ENCODE data around the gene TUSC2. TPM values are rescaled to one million over a fixed set of nuclear protein-coding genes. Genes with fewer than 3 reads are reported as not detected.

The TUSC2 gene
- total RNA-seq, 1 donor from 2014 or later: 11.8 TPM

GRCh38 chr3:50340448-50341329 is 12.7 kb upstream of the TUSC2 start, which contains the start of gene RASSF1:
TSS of gene RASSF1 (minus strand) at chr3:50340836. CDS start at chr3:50340805, 31 bp downstream.
- H3K36me3 ChIP-seq: no peaks in the 10 kb centered on the region
- TF ChIP-seq CTCF (IDR thresholded peaks at IDR 0.05) (no peak), POLR2A (IDR thresholded peaks at IDR 0.05) (peak in 1 of 2 donors; percentile 69), POLR2AphosphoS5 (IDR thresholded peaks at IDR 0.05; ENCODE audit: insufficient read depth in 1 of 2, low read depth in 1 of 2) (peak; percentile 11 to 79)
- intact Hi-C loops (cut with DNase I): no loop called here
- no peaks in the 10 kb centered on the region for H3K27me3 ChIP-seq
- peaks cover 61% of the 10 kb centered on the region for H3K4me1 ChIP-seq
- H3K4me3 ChIP-seq: peak within 1 kb of the TSS; percentile 51 to 60
- H3K27ac ChIP-seq: peak within 1 kb of the TSS; percentile 99
- DNase-seq (ENCODE audit: extremely low spot score in 2 of 2): no peak
- H3K9me3 ChIP-seq: no peaks in the 10 kb centered on the region

DNA sequence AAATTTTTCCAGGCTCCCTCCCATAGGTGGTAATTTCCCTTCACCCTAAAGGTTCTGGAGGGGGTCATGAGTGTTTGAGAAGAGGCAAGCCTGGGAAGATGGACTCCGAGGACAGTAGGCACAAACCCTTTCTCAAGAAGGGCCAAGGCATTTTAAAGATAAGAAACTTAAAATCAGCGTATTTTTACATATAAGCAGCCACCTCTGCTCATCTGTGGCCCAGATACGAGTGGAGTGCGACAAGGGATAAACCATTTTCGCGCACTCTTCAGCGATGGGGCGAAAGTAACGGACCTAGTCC is 12.1 kb upstream of the TUSC2 start:
- intact Hi-C loops (cut with DNase I): no loop called here
- TF ChIP-seq CTCF (IDR thresholded peaks at IDR 0.05): no peak
- no peak for TF ChIP-seq POLR2A (IDR thresholded peaks at IDR 0.05)
- H3K27ac ChIP-seq: peak overlapping the region; percentile 99
- peak overlapping the region; percentile 51 to 60 for H3K4me3 ChIP-seq
- H3K27me3 ChIP-seq: no peaks in the 10 kb centered on the region
- H3K9me3 ChIP-seq: no peaks in the 10 kb centered on the region
- no peak for DNase-seq (ENCODE audit: extremely low spot score in 2 of 2)
- no peaks in the 10 kb centered on the region for H3K36me3 ChIP-seq
- H3K4me1 ChIP-seq: peaks cover 61% of the 10 kb centered on the region

- peak overlapping the region; percentile 99 for H3K27ac ChIP-seq
- H3K4me3 ChIP-seq: peak overlapping the region; percentile 51 to 60
- intact Hi-C loops (cut with DNase I): no loop called here
- no peaks in the 10 kb centered on the region for H3K9me3 ChIP-seq
- H3K4me1 ChIP-seq: peaks cover 64% of the 10 kb centered on the region
- no peak for DNase-seq (ENCODE audit: extremely low spot score in 2 of 2)
- H3K36me3 ChIP-seq: no peaks in the 10 kb centered on the region
- H3K27me3 ChIP-seq: no peaks in the 10 kb centered on the region
- no peak for TF ChIP-seq POLR2AphosphoS5 (IDR thresholded peaks at IDR 0.05; ENCODE audit: insufficient read depth in 1 of 2, low read depth in 1 of 2)
Measured at GRCh38 chr3:50339485-50340146, 11.6 kb upstream of the TUSC2 start.

DNA sequence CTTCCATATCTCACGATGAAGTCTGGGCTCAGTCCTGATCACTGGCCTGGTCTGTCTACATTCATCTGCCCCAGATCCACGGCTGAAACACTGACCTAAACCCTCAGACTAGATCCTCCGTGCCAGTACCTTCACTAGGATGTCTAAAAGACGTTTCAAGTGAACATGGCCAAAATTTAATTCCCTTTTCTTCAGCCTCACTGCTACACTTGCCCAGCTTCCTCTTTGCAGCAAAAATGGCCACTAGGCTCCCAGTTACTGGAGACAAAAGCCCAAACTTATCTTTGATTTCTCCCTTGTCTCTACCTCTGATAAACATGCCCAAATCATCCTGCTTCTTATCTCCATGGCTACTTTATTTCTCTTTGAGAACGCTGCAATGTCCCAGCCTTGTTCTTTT is 10.9 kb upstream of the TUSC2 start:
- no peaks in the 10 kb centered on the region for H3K36me3 ChIP-seq
- no peaks in the 10 kb centered on the region for H3K27me3 ChIP-seq
- peak overlapping the region; percentile 99 for H3K27ac ChIP-seq
- H3K4me3 ChIP-seq: peak overlapping the region in 1 of 2 donors; percentile 92
- intact Hi-C loops (cut with DNase I): no loop called here
- DNase-seq (ENCODE audit: extremely low spot score in 2 of 2): no peak
- H3K9me3 ChIP-seq: no peaks in the 10 kb centered on the region
- no peak for TF ChIP-seq POLR2A (IDR thresholded peaks at IDR 0.05)
- no peak for TF ChIP-seq CTCF (IDR thresholded peaks at IDR 0.05)
- TF ChIP-seq POLR2AphosphoS5 (IDR thresholded peaks at IDR 0.05; ENCODE audit: insufficient read depth in 1 of 2, low read depth in 1 of 2): no peak
- peaks cover 70% of the 10 kb centered on the region for H3K4me1 ChIP-seq

- Histone ChIP-seq H3K27me3 (no peaks in the 10 kb centered on the region), H3K27ac (peak overlapping the region; percentile 99), H3K36me3 (no peaks in the 10 kb centered on the region), H3K4me3 (peak overlapping the region; percentile 83 to 92), H3K4me1 (peaks cover 82% of the 10 kb centered on the region), H3K9me3 (no peaks in the 10 kb centered on the region)
- TF ChIP-seq CTCF (IDR thresholded peaks at IDR 0.05) (no peak), POLR2AphosphoS5 (IDR thresholded peaks at IDR 0.05; ENCODE audit: insufficient read depth in 1 of 2, low read depth in 1 of 2) (peak; percentile 97 to 98), POLR2A (IDR thresholded peaks at IDR 0.05) (peak; percentile 21 to 74)
- DNase-seq (ENCODE audit: extremely low spot score in 2 of 2): peak in 1 of 2 donors; percentile 100
- intact Hi-C loops (cut with DNase I): no loop called here
Measured at GRCh38 chr3:50337175-50337861, 9.3 kb upstream of the TUSC2 start.
